Right cardiac atrium (tissue), 5 donors: ENCODE results near the gene PANK4. TPM values are rescaled to one million over a fixed set of nuclear protein-coding genes. Genes with fewer than 3 reads are reported as not detected.

Experiments
- ATAC-seq, 2 donors: fragments of 200-7000 bp; cut with Tn5 transposase; one replicate each; pipeline versions ENCODE4 v1.8.0 to v1.9.1; 2020; ENCODE audit warnings: moderate library complexity in 2 of 2, mild to moderate bottlenecking in 1 of 2
- DNase-seq, 3 donors: peaks; one replicate each; pipeline ENCODE4 v3.0.0-alpha.2; 2020
- H3K27ac ChIP-seq: one replicate; pipeline ENCODE4 v1.5.1; 2013; ENCODE audit warnings: mild to moderate bottlenecking, low read length, control low read depth, moderate library complexity
- H3K27me3 ChIP-seq: one replicate; pipeline ENCODE4 v1.6.1; 2013; ENCODE audit not compliant: control insufficient read depth, insufficient read depth
- H3K4me1 ChIP-seq: one replicate; pipeline ENCODE4 v1.6.1; 2013; ENCODE audit warnings: low read length; ENCODE audit not compliant: control insufficient read depth, insufficient read depth
- H3K4me3 ChIP-seq: one replicate; pipeline ENCODE4 v1.5.1; 2013; ENCODE audit warnings: low read length, control low read depth
- H3K9me3 ChIP-seq: one replicate; pipeline ENCODE4 v1.6.1; 2013; ENCODE audit warnings: low read length; ENCODE audit not compliant: control insufficient read depth
- WGBS: extraction: QIAGEN DNeasy Blood & Tissue Kit; methylation state at CpG from one replicate; pipeline ENCODE4 v1.1.7; 2013; 5-methylcytosine and 5-hydroxymethylcytosine counted together
- intact Hi-C, 4 donors: fragments of 100-400 bp; cut with DNase I; formaldehyde crosslinking; loops; one replicate each; pipeline versions ENCODE4 v1.11.0 to v1.14.0; 2022 to 2023
- polyA plus RNA-seq: library from polyadenylated mRNA; stranded (reverse); fragments of 200-250 nt; gene quantifications from one replicate; pipeline ENCODE4 v1.2.3, GENCODE V29; 2013
- total RNA-seq, 4 donors: library from RNA; stranded (reverse); fragmentation: NEBNext Ultra II Directional; extraction: Animal tissue kit (Norgen Biotek cat#: 25700); gene quantifications; one replicate each; pipeline ENCODE4 v1.2.1, GENCODE V29; 2021
- donor health status: healthy with polysubstance abuse.
- donor health status: DM: no; HTN: yes; CAD: no.
- donor health status: DM: no; HTN: no; CAD: no.
- donor health status: DM: no; HTN: yes; CAD: no; lungs with severe emphysema.
- donor health status: DM: yes; HTN: yes; CAD: no.

PANK4 gene
- total and polyA plus RNA-seq, 5 donors = 35.2 to 51.3 (median 40.1) TPM

DNA sequence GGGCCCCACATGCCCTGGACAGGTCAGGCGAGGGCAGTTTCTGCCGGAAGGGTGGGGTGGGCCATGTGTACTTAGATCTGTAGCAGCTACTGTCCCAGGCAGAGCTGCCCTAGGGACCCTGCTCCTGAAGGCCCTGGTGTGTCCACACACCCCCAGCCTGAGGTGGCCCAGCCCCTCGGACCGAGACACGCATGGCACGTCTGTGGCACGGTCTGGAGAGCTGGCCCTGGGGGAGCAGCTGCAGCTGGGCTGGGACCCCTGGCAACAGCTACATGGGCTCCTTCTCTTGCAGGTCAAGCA, 24.6 kb downstream of the PANK4 start:
- ATAC-seq (no peak), DNase-seq (no peak)
- Histone ChIP-seq H3K9me3 (no peaks in the 10 kb centered on the region), H3K4me1 (no peaks in the 10 kb centered on the region), H3K27me3 (no peaks in the 10 kb centered on the region), H3K4me3 (no peak overlapping the region), H3K27ac (no peak overlapping the region)
- 63% methylated on average over 7 of the region's 7 CpGs for whole genome bisulfite sequencing
- intact Hi-C loops = no loop called here

DNA sequence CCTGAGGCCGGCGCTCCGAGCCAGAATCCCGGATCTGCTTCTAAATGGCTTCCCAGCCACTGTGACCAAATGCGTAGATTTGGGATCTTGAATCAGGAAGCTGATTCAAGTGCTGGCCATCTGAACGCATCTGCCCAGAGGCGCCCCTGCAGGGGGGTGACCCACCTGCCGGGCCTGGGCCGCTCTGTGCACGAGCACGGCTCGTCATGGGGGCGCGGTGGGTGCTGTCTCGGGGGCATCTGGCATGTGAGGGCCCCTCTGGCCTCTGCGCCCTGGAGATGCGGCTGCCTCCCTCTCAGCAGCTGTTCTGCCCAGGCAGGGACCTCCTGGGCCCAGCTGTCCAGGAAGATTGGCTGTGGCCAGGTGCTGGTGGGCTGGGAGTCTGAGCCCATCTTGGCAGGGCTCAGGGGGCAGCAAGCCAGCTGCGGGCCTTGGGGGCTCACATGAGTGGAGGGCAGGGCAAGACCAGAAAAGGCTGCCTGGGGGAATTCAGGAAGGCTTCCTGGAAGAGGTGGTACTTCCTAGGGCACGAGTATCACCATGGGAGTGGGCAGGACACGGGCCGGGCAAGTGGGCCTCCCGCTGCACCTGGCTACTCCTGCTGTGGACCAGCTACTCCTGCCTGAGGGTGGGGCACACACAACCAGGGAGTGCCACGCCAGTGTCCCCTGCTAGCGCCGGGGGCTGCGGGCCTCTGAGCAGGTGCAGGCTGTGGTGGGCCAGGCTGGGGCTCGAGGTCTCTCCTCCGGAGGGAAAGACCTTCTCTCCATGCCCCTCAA, 25.2 kb downstream of the PANK4 start:
- no peaks in the 10 kb centered on the region for H3K9me3 ChIP-seq
- intact Hi-C loops = no loop called here
- H3K4me3 ChIP-seq = no peak overlapping the region
- no peaks in the 10 kb centered on the region for H3K27me3 ChIP-seq
- 75% methylated on average over 28 of the region's 28 CpGs for WGBS
- ATAC-seq (no peak), DNase-seq (no peak)
- no peak overlapping the region for H3K27ac ChIP-seq
- H3K4me1 ChIP-seq = no peaks in the 10 kb centered on the region

DNA sequence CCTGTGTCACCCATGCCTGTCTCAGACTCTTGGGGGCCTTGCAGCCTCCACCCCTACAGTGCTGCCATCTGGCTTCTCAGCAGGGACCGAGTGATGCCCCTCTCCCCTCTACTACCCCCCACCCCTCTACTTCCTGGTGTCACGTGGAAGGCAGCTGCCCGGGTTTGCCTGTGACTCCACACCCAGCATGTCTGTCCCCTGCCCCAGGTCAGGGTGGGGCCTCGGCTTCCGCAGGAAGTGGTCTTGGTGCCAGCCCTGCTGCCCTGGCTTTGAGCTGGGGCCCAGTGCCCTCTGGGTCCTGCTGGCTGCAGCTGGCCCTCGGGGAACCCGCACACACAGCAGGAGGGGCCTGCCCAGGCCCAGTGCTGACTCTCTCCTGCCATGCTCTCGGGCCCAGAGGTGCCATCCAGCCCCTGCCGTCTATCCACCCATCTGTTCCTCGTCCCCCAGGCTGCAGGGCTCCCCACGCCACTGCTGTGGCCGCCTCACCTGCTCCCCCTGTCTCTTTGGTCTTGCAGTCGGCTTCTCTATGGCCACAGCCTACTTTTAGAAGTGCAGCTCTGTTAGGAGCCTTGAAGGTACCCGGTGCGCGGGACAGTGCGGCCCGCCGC, 26.3 kb downstream of the PANK4 start:
- ATAC-seq = no peak
- WGBS = 60% methylated on average over 19 of the region's 19 CpGs
- intact Hi-C loops = no loop called here

DNA sequence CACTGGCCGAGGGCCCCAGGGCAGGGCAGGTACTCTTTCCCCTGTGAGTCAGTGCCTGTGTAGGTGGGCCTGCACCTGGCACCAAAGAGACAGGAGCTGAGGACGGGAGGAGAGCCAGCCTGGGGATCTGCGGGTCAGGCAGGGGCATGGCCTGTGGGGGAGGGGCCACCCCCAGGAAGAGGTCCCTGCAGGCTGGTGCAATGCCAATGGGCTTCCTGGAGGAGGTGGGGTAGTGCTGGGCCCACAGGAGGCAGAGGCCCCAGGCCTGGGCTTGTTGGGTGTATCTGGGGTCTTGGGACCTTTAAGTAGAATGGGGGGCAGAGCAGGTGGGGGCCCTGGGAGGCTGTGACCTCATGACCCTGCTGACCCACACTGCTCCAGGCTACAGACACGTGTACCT, 27.1 kb downstream of the PANK4 start:
- H3K4me1 ChIP-seq = no peaks in the 10 kb centered on the region
- no peaks in the 10 kb centered on the region for H3K9me3 ChIP-seq
- WGBS = 62% methylated on average over 4 of the region's 4 CpGs
- intact Hi-C loops = no loop called here
- ATAC-seq (no peak), DNase-seq (no peak)
- H3K27me3 ChIP-seq = no peaks in the 10 kb centered on the region
- H3K4me3 ChIP-seq = no peak overlapping the region
- no peak overlapping the region for H3K27ac ChIP-seq

More for the DNA sequence above, 26.3 kb downstream of the PANK4 start:
- H3K4me1 ChIP-seq = no peaks in the 10 kb centered on the region
- no peak overlapping the region for H3K4me3 ChIP-seq
- no peak for DNase-seq
- no peak overlapping the region for H3K27ac ChIP-seq
- H3K9me3 ChIP-seq = no peaks in the 10 kb centered on the region
- H3K27me3 ChIP-seq = no peaks in the 10 kb centered on the region

DNA sequence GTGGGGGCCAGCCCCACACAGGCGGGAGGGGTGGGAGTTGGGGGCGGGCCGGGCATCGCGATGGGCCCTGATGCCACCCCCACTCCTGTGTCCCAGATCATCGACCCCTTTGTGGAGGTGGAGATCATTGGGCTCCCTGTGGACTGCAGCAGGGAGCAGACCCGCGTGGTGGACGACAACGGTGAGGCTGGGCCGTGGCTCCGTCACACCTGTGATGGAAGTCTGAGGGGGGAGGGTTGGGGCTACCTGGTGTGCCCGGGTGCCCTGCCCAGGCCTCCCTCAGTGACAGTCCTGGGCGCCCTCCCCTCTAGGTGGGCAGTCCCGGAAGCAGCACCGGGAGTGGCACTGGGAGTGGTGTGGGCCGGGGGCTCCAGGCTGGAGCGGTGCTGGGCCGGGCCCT, 27.7 kb downstream of the PANK4 start:
- 77% methylated on average over 19 of the region's 19 CpGs for WGBS
- intact Hi-C loops = no loop called here
- ATAC-seq (no peak), DNase-seq (no peak)
- Histone ChIP-seq H3K4me3 (no peak overlapping the region), H3K27ac (no peak overlapping the region), H3K27me3 (no peaks in the 10 kb centered on the region), H3K4me1 (no peaks in the 10 kb centered on the region), H3K9me3 (no peaks in the 10 kb centered on the region)

DNA sequence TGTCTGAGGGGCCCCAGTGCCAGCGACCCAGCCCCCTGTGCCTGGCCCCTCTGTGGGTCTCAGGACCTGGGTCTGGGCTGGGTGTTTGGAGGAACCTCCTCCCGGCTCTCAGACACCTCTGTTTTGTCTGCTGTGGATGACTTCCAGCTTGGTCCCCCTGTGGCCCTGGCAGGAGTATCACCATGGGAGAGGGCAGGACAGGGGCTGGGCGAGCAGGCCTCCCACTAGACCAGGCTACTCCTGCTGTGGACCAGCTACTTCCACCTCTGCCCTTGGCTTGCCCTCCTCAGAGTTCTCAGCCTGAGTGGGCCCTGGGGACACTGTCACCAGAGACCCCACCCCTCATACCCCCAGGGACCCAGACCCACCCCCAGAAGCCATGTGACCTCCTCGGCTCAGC, 28.5 kb downstream of the PANK4 start:
- intact Hi-C loops = no loop called here
- H3K9me3 ChIP-seq = no peaks in the 10 kb centered on the region
- H3K4me3 ChIP-seq = no peak overlapping the region
- no peaks in the 10 kb centered on the region for H3K27me3 ChIP-seq
- 55% methylated on average over 4 of the region's 4 CpGs for WGBS
- H3K4me1 ChIP-seq = no peaks in the 10 kb centered on the region
- DNase-seq (no peak), ATAC-seq (no peak)
- H3K27ac ChIP-seq = no peak overlapping the region

DNA sequence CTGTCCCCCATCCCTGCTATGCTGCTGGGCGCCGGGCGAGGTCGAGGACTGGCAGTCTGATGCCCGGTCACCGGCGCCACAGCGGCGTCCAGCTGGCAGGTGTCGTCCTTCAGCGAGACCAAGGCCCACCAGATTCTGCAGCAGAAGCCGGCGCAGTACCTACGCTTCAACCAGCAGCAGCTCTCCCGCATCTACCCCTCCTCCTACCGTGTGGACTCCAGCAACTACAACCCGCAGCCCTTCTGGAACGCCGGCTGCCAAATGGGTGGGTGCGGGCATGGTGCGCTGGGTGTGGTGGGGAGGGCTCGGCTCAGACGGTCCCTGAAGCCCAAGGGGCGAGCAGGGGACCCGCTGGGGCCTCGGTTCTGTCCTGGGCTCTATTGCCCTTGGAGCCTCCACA, 29.6 kb downstream of the PANK4 start:
- 86% methylated on average over 26 of the region's 26 CpGs for WGBS
- Histone ChIP-seq H3K27me3 (no peaks in the 10 kb centered on the region), H3K27ac (no peak overlapping the region), H3K4me3 (no peak overlapping the region), H3K9me3 (no peaks in the 10 kb centered on the region), H3K4me1 (no peaks in the 10 kb centered on the region)
- ATAC-seq (no peak), DNase-seq (no peak)
- intact Hi-C loops = no loop called here

DNA sequence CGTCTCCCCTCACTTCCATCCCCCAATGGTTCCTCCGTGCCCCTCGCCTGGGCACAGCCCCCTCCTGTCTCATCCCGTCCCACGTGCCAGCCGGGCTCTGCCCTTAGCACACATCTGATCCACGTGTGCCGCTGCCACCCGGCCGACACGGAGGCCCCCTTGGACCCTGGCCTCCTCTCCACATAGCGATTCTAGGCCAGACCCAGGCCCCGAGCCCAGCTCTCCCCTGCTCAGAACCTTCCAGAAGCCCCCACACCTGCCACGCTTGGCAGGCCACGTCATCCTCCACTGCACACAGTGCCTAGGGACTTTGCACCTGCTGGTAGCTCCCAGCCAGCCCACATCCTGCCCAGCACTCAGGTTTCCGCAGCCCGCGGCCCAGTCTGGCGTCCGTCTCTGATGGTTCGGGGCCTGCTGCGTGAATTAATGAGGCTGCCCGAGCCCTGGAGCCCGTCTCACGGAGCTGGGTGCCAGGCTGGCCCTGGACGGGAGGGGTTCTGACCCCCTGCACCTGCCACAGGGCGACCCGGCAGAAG, 30.2 kb downstream of the PANK4 start:
- Histone ChIP-seq H3K27me3 (no peaks in the 10 kb centered on the region), H3K4me1 (no peaks in the 10 kb centered on the region), H3K4me3 (no peak overlapping the region), H3K27ac (no peak overlapping the region), H3K9me3 (no peaks in the 10 kb centered on the region)
- ATAC-seq (no peak), DNase-seq (no peak)
- WGBS = 88% methylated on average over 28 of the region's 28 CpGs
- intact Hi-C loops = no loop called here

DNA sequence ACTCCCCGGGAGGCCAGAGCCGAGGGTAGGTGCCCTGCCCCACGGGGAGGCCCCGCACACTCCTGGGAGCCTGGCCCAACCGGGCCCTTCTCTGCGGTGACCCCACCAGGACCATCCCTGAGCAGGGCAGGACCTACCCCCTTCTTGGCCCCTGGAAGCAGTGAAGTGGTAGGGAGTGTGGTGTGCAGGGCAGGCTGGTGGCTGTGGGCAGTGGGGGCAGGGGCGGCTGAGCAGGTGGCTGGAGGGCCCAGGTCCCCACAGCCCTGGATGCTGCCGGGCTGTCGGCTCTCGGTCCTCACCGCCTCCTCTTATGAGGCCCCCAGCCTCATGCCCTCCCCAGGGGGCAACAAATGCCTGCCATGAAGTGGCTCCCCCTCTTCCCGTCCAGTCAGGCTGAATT, 30.9 kb downstream of the PANK4 start:
- intact Hi-C loops = no loop called here
- no peak for ATAC-seq
- Histone ChIP-seq H3K27ac (no peak overlapping the region), H3K4me1 (no peaks in the 10 kb centered on the region), H3K27me3 (no peaks in the 10 kb centered on the region), H3K4me3 (no peak overlapping the region), H3K9me3 (no peaks in the 10 kb centered on the region)
- DNase-seq = no peak
- WGBS = 81% methylated on average over 12 of the region's 12 CpGs

DNA sequence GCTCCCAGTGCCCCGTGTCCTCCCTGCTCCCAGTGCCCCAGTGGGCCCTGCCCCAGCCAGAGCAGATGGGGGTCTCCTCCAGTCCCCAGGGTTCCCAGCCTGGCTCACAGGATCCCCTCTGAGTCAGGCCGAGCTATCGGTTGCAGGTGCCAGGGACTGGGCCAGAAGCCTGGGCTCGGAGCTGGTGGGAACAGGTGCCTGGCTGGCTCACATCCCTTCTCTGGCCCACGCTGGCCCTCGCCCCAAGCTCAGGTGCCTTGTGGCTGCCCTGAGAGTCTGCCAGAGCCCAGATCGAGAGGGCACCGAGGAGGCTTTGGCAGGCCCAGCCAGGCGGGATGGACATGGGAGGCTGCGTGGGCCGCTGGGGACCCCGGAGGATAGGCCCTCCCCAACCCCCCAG, 31.4 kb downstream of the PANK4 start:
- Histone ChIP-seq H3K9me3 (no peaks in the 10 kb centered on the region), H3K4me3 (no peak overlapping the region), H3K27me3 (no peaks in the 10 kb centered on the region), H3K27ac (no peak overlapping the region), H3K4me1 (no peaks in the 10 kb centered on the region)
- ATAC-seq = no peak
- intact Hi-C loops = no loop called here
- no peak for DNase-seq
- 85% methylated on average over 12 of the region's 12 CpGs for WGBS

DNA sequence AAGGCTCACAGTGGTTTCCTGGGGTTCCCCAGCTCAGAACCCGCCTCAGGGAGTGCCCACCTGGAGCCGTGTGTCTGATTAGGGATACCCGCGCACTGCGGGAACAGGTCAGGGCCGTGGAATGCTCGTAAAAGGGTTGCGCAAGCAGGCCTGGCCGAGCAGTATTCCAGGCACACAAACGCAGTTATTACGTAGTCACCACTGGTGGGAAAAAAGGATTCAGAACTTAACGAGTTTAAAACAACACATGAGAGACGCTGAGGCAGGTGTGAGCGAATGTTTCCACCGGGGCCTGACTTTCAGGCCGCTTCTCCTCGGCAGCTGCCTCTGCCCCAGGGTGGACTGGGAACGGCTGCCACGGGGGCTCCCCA, 32.1 kb downstream of the PANK4 start:
- no peak overlapping the region for H3K27ac ChIP-seq
- no peaks in the 10 kb centered on the region for H3K9me3 ChIP-seq
- DNase-seq = no peak
- H3K4me3 ChIP-seq = no peak overlapping the region
- no peaks in the 10 kb centered on the region for H3K27me3 ChIP-seq
- WGBS = 74% methylated on average over 19 of the region's 19 CpGs
- ATAC-seq = no peak
- intact Hi-C loops = no loop called here
- H3K4me1 ChIP-seq = no peaks in the 10 kb centered on the region
